Measurements from ENCODE around the gene SLC44A4.
A peak's percentile ranks its signal among the peaks of the same experiment; 100 is the strongest.

Gene SLC44A4

DNA sequence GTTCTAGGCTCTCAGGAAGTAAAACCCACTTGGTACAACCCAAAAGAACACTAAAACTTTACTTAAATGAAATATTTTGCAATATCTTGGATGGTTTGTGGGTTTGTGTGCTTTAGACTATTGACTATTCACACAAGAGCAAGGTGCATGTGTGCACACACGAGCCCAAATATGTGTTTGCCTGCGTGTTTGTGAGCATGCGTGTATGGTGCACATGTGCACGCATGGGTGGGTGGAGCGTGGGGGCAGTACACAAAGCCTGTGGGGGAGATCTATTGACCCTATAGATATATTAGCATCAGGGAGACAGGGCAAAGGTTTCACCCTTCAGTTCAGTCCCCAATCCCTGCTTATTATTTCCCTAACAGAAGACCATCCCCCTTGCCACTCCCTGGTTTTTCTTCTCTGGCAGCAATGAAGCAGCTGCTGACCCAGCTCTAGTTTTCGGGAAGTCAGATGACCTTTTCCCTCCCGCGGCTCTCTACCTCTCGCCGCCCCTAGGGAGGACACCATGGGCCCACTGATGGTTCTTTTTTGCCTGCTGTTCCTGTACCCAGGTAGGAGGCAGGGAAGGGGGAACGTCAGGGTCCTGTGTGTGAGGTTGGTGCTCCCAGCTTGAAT lies 48.6 kb upstream of the SLC44A4 start, which contains the start of gene C2:
TSS of gene C2 (plus strand) at position 476 of the 621 bp plus-strand sequence. CDS start at position 512, 36 bp downstream.
- Histone ChIP-seq H3K27ac (ENCODE audit: extremely low read depth, low read depth, low read length) (no peak within 1 kb of the TSS), H3K4me1 (ENCODE audit: control insufficient read depth, insufficient read depth, low read length) (no peaks in the 10 kb centered on the region), H3K36me3 (ENCODE audit: control insufficient read depth in 2 of 2, insufficient read depth in 1 of 2, low read length in 2 of 2) (no peaks in the 10 kb centered on the region), H3K4me3 (ENCODE audit: low read depth, low read length) (no peak within 1 kb of the TSS), H3K9me3 (ENCODE audit: control insufficient read depth, insufficient read depth, low read depth, low read length) (no peaks in the 10 kb centered on the region)
- ChIA-PET CTCF (interaction anchor here (0.9 kb wide), 1 partner anchor 12 kb away, joined by 3 read pairs; no protein-coding TSS in a partner anchor), POLR2A (no interaction called here)
- TF ChIP-seq YY1 (tag by site-specific recombination; IDR thresholded peaks at IDR 0.05) (no peak), TRIM28 (IDR thresholded peaks at IDR 0.05; ENCODE audit: borderline replicate concordance, low read length) (no peak), SP2 (tag by site-specific recombination; IDR thresholded peaks at IDR 0.05) (no peak), MYNN (tag by site-specific recombination; IDR thresholded peaks at IDR 0.05; ENCODE audit: borderline replicate concordance) (no peak), ZNF776 (tag by site-specific recombination; IDR thresholded peaks at IDR 0.05; ENCODE audit: borderline replicate concordance) (no peak), ZNF394 (tag by site-specific recombination; IDR thresholded peaks at IDR 0.05; ENCODE audit: borderline replicate concordance) (no peak)

DNA sequence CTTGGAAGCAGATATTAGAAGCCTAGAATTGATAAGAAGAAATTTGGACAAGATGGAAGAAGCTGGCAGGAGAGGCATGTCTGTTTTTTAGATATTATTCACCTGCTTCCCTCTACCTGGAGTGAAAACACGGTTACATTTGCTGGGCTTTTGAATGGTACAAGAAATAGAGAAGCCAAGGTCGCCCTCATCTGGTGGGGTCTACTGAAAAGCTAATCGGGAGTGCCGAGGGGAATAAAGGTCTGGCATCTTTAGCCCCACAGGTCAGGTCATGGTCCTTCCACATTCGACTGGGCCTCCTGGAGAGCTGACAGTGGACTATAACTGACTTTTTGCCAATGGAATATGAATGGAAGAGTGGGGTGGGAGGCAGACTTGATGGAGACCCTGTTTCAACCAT lies 44.1 kb upstream of the SLC44A4 start:
- Histone ChIP-seq H3K36me3 (ENCODE audit: control insufficient read depth in 2 of 2, insufficient read depth in 1 of 2, low read length in 2 of 2) (no peaks in the 10 kb centered on the region), H3K27ac (ENCODE audit: extremely low read depth, low read depth, low read length) (no peak overlapping the region), H3K4me1 (ENCODE audit: control insufficient read depth, insufficient read depth, low read length) (no peaks in the 10 kb centered on the region), H3K9me3 (ENCODE audit: control insufficient read depth, insufficient read depth, low read depth, low read length) (no peaks in the 10 kb centered on the region), H3K4me3 (ENCODE audit: low read depth, low read length) (no peak overlapping the region)
- ChIA-PET CTCF (interaction anchor here (0.6 to 1.6 kb wide), 12 partner anchors 12 to 324 kb away, joined by 3 to 7 read pairs (median 4); partner anchors contain the start of gene VARS1), POLR2A (interaction anchor here (0.6 to 1.9 kb wide), 7 partner anchors 18 to 425 kb away, joined by 3 to 5 read pairs (median 3); partner anchors contain the start of genes C6orf47, EHMT2 and MICB)
- TF ChIP-seq, protein P1, sequence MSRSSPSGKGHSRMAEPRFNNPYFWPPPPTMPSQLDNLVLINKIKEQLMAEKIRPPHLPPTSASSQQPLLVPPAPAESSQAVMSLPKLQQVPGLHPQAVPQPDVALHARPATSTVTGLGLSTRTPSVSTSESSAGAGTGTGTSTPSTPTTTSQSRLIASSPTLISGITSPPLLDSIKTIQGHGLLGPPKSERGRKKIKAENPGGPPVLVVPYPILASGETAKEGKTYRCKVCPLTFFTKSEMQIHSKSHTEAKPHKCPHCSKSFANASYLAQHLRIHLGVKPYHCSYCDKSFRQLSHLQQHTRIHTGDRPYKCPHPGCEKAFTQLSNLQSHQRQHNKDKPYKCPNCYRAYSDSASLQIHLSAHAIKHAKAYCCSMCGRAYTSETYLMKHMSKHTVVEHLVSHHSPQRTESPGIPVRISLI (tag by site-specific recombination; IDR thresholded peaks at IDR 0.05) = no peak
- TF ChIP-seq, protein P2, sequence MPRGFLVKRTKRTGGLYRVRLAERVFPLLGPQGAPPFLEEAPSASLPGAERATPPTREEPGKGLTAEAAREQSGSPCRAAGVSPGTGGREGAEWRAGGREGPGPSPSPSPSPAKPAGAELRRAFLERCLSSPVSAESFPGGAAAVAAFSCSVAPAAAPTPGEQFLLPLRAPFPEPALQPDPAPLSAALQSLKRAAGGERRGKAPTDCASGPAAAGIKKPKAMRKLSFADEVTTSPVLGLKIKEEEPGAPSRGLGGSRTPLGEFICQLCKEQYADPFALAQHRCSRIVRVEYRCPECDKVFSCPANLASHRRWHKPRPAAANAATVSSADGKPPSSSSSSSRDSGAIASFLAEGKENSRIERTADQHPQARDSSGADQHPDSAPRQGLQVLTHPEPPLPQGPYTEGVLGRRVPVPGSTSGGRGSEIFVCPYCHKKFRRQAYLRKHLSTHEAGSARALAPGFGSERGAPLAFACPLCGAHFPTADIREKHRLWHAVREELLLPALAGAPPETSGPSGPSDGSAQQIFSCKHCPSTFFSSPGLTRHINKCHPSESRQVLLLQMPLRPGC (tag by site-specific recombination; IDR thresholded peaks at IDR 0.05) = no peak
- TF ChIP-seq ZNF654 (tag by site-specific recombination; IDR thresholded peaks at IDR 0.05; ENCODE audit: low read depth) (peak; percentile 49), SETDB1 (IDR thresholded peaks at IDR 0.05; ENCODE audit: insufficient read length, low read length) (no peak), ZNF560 (tag by site-specific recombination; IDR thresholded peaks at IDR 0.05; ENCODE audit: borderline replicate concordance) (no peak), ZBTB17 (tag by site-specific recombination; IDR thresholded peaks at IDR 0.05) (peak; percentile 46), ZNF324 (tag by site-specific recombination; IDR thresholded peaks at IDR 0.05) (no peak)
- TF ChIP-seq, protein P3, sequence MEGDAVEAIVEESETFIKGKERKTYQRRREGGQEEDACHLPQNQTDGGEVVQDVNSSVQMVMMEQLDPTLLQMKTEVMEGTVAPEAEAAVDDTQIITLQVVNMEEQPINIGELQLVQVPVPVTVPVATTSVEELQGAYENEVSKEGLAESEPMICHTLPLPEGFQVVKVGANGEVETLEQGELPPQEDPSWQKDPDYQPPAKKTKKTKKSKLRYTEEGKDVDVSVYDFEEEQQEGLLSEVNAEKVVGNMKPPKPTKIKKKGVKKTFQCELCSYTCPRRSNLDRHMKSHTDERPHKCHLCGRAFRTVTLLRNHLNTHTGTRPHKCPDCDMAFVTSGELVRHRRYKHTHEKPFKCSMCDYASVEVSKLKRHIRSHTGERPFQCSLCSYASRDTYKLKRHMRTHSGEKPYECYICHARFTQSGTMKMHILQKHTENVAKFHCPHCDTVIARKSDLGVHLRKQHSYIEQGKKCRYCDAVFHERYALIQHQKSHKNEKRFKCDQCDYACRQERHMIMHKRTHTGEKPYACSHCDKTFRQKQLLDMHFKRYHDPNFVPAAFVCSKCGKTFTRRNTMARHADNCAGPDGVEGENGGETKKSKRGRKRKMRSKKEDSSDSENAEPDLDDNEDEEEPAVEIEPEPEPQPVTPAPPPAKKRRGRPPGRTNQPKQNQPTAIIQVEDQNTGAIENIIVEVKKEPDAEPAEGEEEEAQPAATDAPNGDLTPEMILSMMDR (tag by site-specific recombination; IDR thresholded peaks at IDR 0.05) = peak; percentile 47; the same call in 1 of the 2 replicates

DNA sequence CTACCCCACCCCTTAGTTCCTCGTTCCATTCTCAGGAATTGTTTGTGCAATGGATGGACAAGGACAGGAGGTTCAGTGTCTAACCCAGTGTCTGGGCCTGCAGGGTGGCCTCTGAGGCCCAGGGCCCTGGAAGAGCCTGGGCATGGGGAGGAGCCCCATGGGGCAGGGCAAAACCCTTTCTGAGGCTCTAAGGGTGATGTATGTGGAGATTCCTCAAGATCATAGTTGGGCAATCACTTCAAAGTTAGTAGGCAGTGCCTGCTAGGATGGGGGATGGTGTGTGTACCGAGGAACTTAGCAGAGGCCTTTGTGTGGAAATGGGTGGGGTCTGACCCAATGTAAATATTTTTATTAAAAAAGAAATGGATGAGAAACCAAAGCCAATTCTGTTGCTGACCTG lies 42.0 kb upstream of the SLC44A4 start:
- H3K36me3 ChIP-seq (ENCODE audit: control insufficient read depth in 2 of 2, insufficient read depth in 1 of 2, low read length in 2 of 2) = no peaks in the 10 kb centered on the region
- H3K27ac ChIP-seq (ENCODE audit: extremely low read depth, low read depth, low read length) = no peak overlapping the region
- no peaks in the 10 kb centered on the region for H3K4me1 ChIP-seq (ENCODE audit: control insufficient read depth, insufficient read depth, low read length)
- ChIA-PET POLR2A (no interaction called here), CTCF (interaction anchor here (0.7 to 1.4 kb wide), 4 partner anchors 19 to 776 kb away, joined by 3 to 4 read pairs (median 3); no protein-coding TSS in a partner anchor)
- no peaks in the 10 kb centered on the region for H3K9me3 ChIP-seq (ENCODE audit: control insufficient read depth, insufficient read depth, low read depth, low read length)
- TF ChIP-seq ZNF37A (tag by site-specific recombination; IDR thresholded peaks at IDR 0.05) (no peak), ZNF830 (tag by site-specific recombination; IDR thresholded peaks at IDR 0.05; ENCODE audit: low read depth) (no peak), ZNF223 (tag by site-specific recombination; IDR thresholded peaks at IDR 0.05) (no peak), ZEB2 (tag by site-specific recombination; IDR thresholded peaks at IDR 0.05) (no peak)
- TF ChIP-seq, protein P4, sequence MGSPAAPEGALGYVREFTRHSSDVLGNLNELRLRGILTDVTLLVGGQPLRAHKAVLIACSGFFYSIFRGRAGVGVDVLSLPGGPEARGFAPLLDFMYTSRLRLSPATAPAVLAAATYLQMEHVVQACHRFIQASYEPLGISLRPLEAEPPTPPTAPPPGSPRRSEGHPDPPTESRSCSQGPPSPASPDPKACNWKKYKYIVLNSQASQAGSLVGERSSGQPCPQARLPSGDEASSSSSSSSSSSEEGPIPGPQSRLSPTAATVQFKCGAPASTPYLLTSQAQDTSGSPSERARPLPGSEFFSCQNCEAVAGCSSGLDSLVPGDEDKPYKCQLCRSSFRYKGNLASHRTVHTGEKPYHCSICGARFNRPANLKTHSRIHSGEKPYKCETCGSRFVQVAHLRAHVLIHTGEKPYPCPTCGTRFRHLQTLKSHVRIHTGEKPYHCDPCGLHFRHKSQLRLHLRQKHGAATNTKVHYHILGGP (tag by site-specific recombination; IDR thresholded peaks at IDR 0.05) = no peak
- no peak overlapping the region for H3K4me3 ChIP-seq (ENCODE audit: low read depth, low read length)
